HepG2 (cell line): ENCODE results near the gene LPIN3.

Source experiments
- CEBPB ChIP-seq: IDR thresholded peaks from 2 replicates; pipeline ENCODE4 v1.6.1; 2011; ENCODE audit warnings: low read depth, low read length, improper control_type of control experiment, borderline replicate concordance
- DMAP1 ChIP-seq: IDR thresholded peaks from 2 replicates; pipeline ENCODE4 v1.6.1; 2016
- JUN ChIP-seq: sonication (generic); formaldehyde crosslinking; IDR thresholded peaks from 2 replicates; pipeline ENCODE4 v1.4.0; 2020; ENCODE audit warnings: mild to moderate bottlenecking, missing genetic modification reagents
- KDM5A ChIP-seq: fragments of 200-600 bp; sonication (generic); IDR thresholded peaks from 2 replicates; pipeline ENCODE4 v1.7.0; 2018; ENCODE audit warnings: antibody characterized with exemption, mild to moderate bottlenecking, low read length, borderline replicate concordance
- USF2 ChIP-seq, 2 experiments: sonication (generic) in 1 of 2; formaldehyde crosslinking in 1 of 2; IDR thresholded peaks; 2 replicates each; pipeline versions ENCODE4 v1.5.1 to v1.6.1; 2011 to 2020; ENCODE audit warnings: borderline replicate concordance in 1 of 2, low read depth in 1 of 2, low read length in 1 of 2, mild to moderate bottlenecking in 1 of 2, missing genetic modification reagents in 1 of 2, moderate library complexity in 1 of 2
- ZNF333 ChIP-seq: sonication (generic); formaldehyde crosslinking; IDR thresholded peaks from 2 replicates; pipeline ENCODE4 v1.4.0; 2020; ENCODE audit warnings: mild to moderate bottlenecking, missing genetic modification reagents, borderline replicate concordance
- ZNF431 ChIP-seq: sonication (generic); formaldehyde crosslinking; IDR thresholded peaks from 2 replicates; pipeline ENCODE4 v1.9.0; 2022; ENCODE audit warnings: missing genetic modification reagents, low read depth, mild to moderate bottlenecking, borderline replicate concordance
- ZNF709 ChIP-seq: sonication (generic); formaldehyde crosslinking; IDR thresholded peaks from 2 replicates; pipeline ENCODE4 v1.5.0; 2020; ENCODE audit warnings: mild to moderate bottlenecking, missing genetic modification reagents

GRCh38 chr20:41370176-41370575, 29.6 kb downstream of the LPIN3 start:
- TF ChIP-seq USF2 (IDR thresholded peaks at IDR 0.05; ENCODE audit: low read depth, low read length) (no peak), USF2 (CRISPR knock-in tag; IDR thresholded peaks at IDR 0.05; ENCODE audit: borderline replicate concordance) (no peak), ZNF709 (CRISPR knock-in tag) (no peak), DMAP1 (CRISPR knock-in tag) (no peak), KDM5A (no peak), CEBPB (no peak), ZNF333 (no peak), JUN (no peak), ZNF431 (CRISPR knock-in tag) (no peak)
